ENCODE data around the gene LAMTOR5.

DNA sequence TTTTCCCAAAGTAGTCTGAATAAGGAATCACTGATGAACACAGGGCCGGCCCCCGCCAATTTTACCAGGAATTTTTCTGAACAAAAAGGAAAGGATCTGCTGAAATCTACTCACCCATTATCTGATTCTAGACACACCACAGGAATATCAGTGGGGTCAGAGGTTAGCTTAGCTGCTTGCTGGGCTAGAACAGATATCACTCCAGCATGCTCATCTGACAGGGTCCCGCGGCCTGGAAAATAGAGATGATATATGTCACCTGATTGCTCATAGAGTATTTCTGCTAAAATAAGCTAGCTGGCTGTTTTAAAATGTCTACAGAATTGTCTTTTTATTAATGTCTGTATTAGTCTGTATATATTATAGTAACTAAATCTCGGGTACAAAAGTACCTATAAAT, 3.7 kb downstream of the LAMTOR5 start:
- TF ChIP-seq POLR2A (IDR thresholded peaks at IDR 0.05), result no peak
- no peak for TF ChIP-seq CTCF (IDR thresholded peaks at IDR 0.05)

Data from thyroid gland (tissue), 4 donors.